Liver (tissue), 9 donors: ENCODE results near the gene SARDH. TPM values are rescaled to one million over a fixed set of nuclear protein-coding genes. Genes with fewer than 3 reads are reported as not detected.
A peak's percentile ranks its signal among the peaks of the same experiment; 100 is the strongest.

ENCODE experiments used
- DNase-seq: peaks from one replicate; pipeline ENCODE4 v3.0.0-alpha.2; 2017; ENCODE audit warnings: low spot score
- H3K27ac ChIP-seq, 2 donors: one replicate each; pipeline ENCODE4 v1.7.0; 2013; ENCODE audit warnings: inconsistent platforms in 2 of 2, low read length in 2 of 2, control low read depth in 1 of 2, low read depth in 1 of 2, mild to moderate bottlenecking in 1 of 2
- H3K27me3 ChIP-seq, 4 donors: one replicate each; pipeline versions ENCODE4 v1.6.1 to v1.7.0; 2013; ENCODE audit warnings: low read length in 3 of 4, inconsistent platforms in 1 of 4, mild to moderate bottlenecking in 1 of 4, moderate library complexity in 1 of 4; ENCODE audit not compliant: control insufficient read depth in 4 of 4, insufficient read depth in 4 of 4
- H3K36me3 ChIP-seq, 4 donors: one replicate each; pipeline versions ENCODE4 v1.6.1 to v1.7.0; 2013; ENCODE audit warnings: low read length in 3 of 4, mild to moderate bottlenecking in 3 of 4, low read depth in 1 of 4, moderate library complexity in 1 of 4; ENCODE audit not compliant: control insufficient read depth in 4 of 4, insufficient read depth in 3 of 4
- H3K4me1 ChIP-seq, 4 donors: one replicate each; pipeline versions ENCODE4 v1.6.1 to v1.7.0; 2013; ENCODE audit warnings: low read length in 3 of 4, mild to moderate bottlenecking in 3 of 4, moderate library complexity in 1 of 4; ENCODE audit not compliant: control insufficient read depth in 4 of 4, insufficient read depth in 4 of 4
- H3K4me3 ChIP-seq, 3 donors: one replicate each; pipeline versions ENCODE4 v1.6.1 to v1.7.0; 2013; ENCODE audit warnings: low read length in 3 of 3, control low read depth in 1 of 3, low read depth in 1 of 3, mild to moderate bottlenecking in 1 of 3
- H3K9ac ChIP-seq, 2 donors: one replicate each; pipeline ENCODE4 v1.7.0; 2013; ENCODE audit warnings: low read length in 2 of 2, mild to moderate bottlenecking in 2 of 2, moderate library complexity in 2 of 2, control low read depth in 1 of 2, low read depth in 1 of 2
- H3K9me3 ChIP-seq, 4 donors: one replicate each; pipeline versions ENCODE4 v1.6.1 to v1.7.0; 2013; ENCODE audit warnings: low read length in 3 of 4; ENCODE audit not compliant: control insufficient read depth in 4 of 4
- ATF3 ChIP-seq: IDR thresholded peaks from 2 replicates; pipeline ENCODE4 v1.6.1; 2016; ENCODE audit warnings: antibody characterized with exemption
- CTCF ChIP-seq: fragments of 150-350 bp; IDR thresholded peaks from 2 replicates; pipeline ENCODE4 v1.5.1; 2017; ENCODE audit warnings: improper control_type of control experiment, low read depth, low read length; ENCODE audit not compliant: missing input control
- EGR1 ChIP-seq, 2 donors: IDR thresholded peaks; 2 replicates each; pipeline ENCODE4 v1.6.1; 2016 to 2018; ENCODE audit warnings: antibody characterized with exemption in 2 of 2, low read depth in 2 of 2
- FOXA1 ChIP-seq: IDR thresholded peaks from 2 replicates; pipeline ENCODE4 v1.6.1; 2016; ENCODE audit warnings: antibody characterized with exemption
- FOXA2 ChIP-seq: IDR thresholded peaks from 2 replicates; pipeline ENCODE4 v1.6.1; 2016; ENCODE audit warnings: antibody characterized with exemption
- GABPA ChIP-seq, 2 donors: IDR thresholded peaks in 1 of 2; conservative IDR thresholded peaks in 1 of 2; 2 replicates each; pipeline ENCODE4 v1.6.1; 2016; ENCODE audit warnings: antibody characterized with exemption in 2 of 2, mild to moderate bottlenecking in 1 of 2, moderate library complexity in 1 of 2
- HNF4A ChIP-seq, 2 donors: conservative IDR thresholded peaks; 2 replicates each; pipeline ENCODE4 v1.6.1; 2016; ENCODE audit warnings: antibody characterized with exemption in 2 of 2, mild to moderate bottlenecking in 2 of 2
- HNF4G ChIP-seq: IDR thresholded peaks from 2 replicates; pipeline ENCODE4 v1.6.1; 2016; ENCODE audit warnings: antibody characterized with exemption
- JUND ChIP-seq, 2 donors: IDR thresholded peaks; 2 replicates each; pipeline ENCODE4 v1.6.1; 2016; ENCODE audit warnings: antibody characterized with exemption in 2 of 2
- MAX ChIP-seq: IDR thresholded peaks from 2 replicates; pipeline ENCODE4 v1.6.1; 2016; ENCODE audit warnings: antibody characterized with exemption
- NR2F2 ChIP-seq: IDR thresholded peaks from 2 replicates; pipeline ENCODE4 v1.6.1; 2016; ENCODE audit warnings: antibody characterized with exemption
- RAD21 ChIP-seq, 2 donors: IDR thresholded peaks; 2 replicates each; pipeline ENCODE4 v1.6.1; 2016; ENCODE audit warnings: antibody characterized with exemption in 2 of 2, mild to moderate bottlenecking in 2 of 2
- REST ChIP-seq: IDR thresholded peaks from 2 replicates; pipeline ENCODE4 v1.6.1; 2016; ENCODE audit warnings: antibody characterized with exemption, mild to moderate bottlenecking
- RXRA ChIP-seq, 2 donors: IDR thresholded peaks; 2 replicates each; pipeline ENCODE4 v1.6.1; 2017 to 2018; ENCODE audit warnings: antibody characterized with exemption in 2 of 2, mild to moderate bottlenecking in 1 of 2
- SP1 ChIP-seq: IDR thresholded peaks from 2 replicates; pipeline ENCODE4 v1.6.1; 2018; ENCODE audit warnings: antibody characterized with exemption, mild to moderate bottlenecking
- TAF1 ChIP-seq: conservative IDR thresholded peaks from 2 replicates; pipeline ENCODE4 v1.6.1; 2016; ENCODE audit warnings: antibody characterized with exemption, mild to moderate bottlenecking
- YY1 ChIP-seq: IDR thresholded peaks from 2 replicates; pipeline ENCODE4 v1.6.1; 2016; ENCODE audit warnings: antibody characterized with exemption, mild to moderate bottlenecking
- ZBTB33 ChIP-seq: IDR thresholded peaks from 2 replicates; pipeline ENCODE4 v1.6.1; 2016; ENCODE audit warnings: antibody characterized with exemption
- WGBS: extraction: QIAGEN DNeasy Blood & Tissue Kit; methylation state at CpG from one replicate; pipeline ENCODE4 v1.1.7; 2013; 5-methylcytosine and 5-hydroxymethylcytosine counted together
- polyA plus RNA-seq, 2 donors: library from polyadenylated mRNA; stranded (reverse) in 1 of 2; unstranded in 1 of 2; fragments of 200-250 nt in 1 of 2; fragments of >200 nt in 1 of 2; fragmentation: Nextera tagmentation in 1 of 2; extraction: Ambion mirVana in 1 of 2; gene quantifications; one replicate each; pipeline versions ENCODE4 v1.2.1 to v1.2.3, GENCODE V29; 2013 to 2015
- total RNA-seq, 2 donors: library from RNA; depleted of rRNA; stranded (reverse); fragments of >200 nt; gene quantifications; one replicate each; pipeline ENCODE4 v1.2.3, GENCODE V29; 2014
- donor health status: healthy.
- donor health status: healthy.
- donor health status: healthy.
- donor health status: healthy.
- donor health status: healthy.

The SARDH gene
- total and polyA plus RNA-seq, 4 donors, result 53.7 to 291 (median 63.4) TPM

- peak overlapping the region; percentile 76 to 88 for H3K9ac ChIP-seq
- H3K36me3 ChIP-seq, result no peaks in the 10 kb centered on the region
- peaks cover 31 to 92% (median 71%) of the 10 kb centered on the region in 4 donors for H3K4me1 ChIP-seq
- peak overlapping the region; percentile 83 to 96 for H3K27ac ChIP-seq
- peak; percentile 65 for DNase-seq
- H3K4me3 ChIP-seq, result peak overlapping the region; percentile 51 to 81 (median 73)
- WGBS, result 35% methylated on average over 17 of the region's 17 CpGs
- H3K27me3 ChIP-seq, result no peaks in the 10 kb centered on the region
- TF ChIP-seq ATF3 (peak; percentile 34), CTCF (no peak), FOXA1 (no peak), ZBTB33 (peak; percentile 77), SP1 (peak; percentile 97), RAD21 (IDR thresholded peaks at IDR 0.05) (peak; percentile 42 to 46), YY1 (peak; percentile 64), HNF4A (conservative IDR thresholded peaks at IDR 0.05) (peak; percentile 99), FOXA2 (no peak), REST (peak; percentile 95), TAF1 (peak; percentile 98), HNF4G (peak; percentile 96), MAX (peak; percentile 82), GABPA (IDR thresholded peaks at IDR 0.05 in 1 of 2, conservative IDR thresholded peaks at IDR 0.05 in 1 of 2) (peak in 1 of 2 donors; percentile 20), RXRA (IDR thresholded peaks at IDR 0.05) (peak; percentile 91 to 93), EGR1 (IDR thresholded peaks at IDR 0.05; ENCODE audit: low read depth in 2 of 2) (peak in 1 of 2 donors; percentile 57), JUND (IDR thresholded peaks at IDR 0.05) (peak in 1 of 2 donors; percentile 33), NR2F2 (peak; percentile 66)
- H3K9me3 ChIP-seq, result no peaks in the 10 kb centered on the region
Observed at GRCh38 chr9:133739408-133740280, 1.5 kb upstream of the SARDH start.
